Osteoblast (primary cell): ENCODE measurements around the gene RAMP1. TPM values are rescaled to one million over a fixed set of nuclear protein-coding genes. Genes with fewer than 3 reads are reported as not detected.
A peak's percentile ranks its signal among the peaks of the same experiment; 100 is the strongest.

Source experiments
- DNase-seq: peaks from one replicate; pipeline ENCODE4 v3.0.0; 2011; ENCODE audit warnings: low spot score, mixed read lengths; ENCODE audit not compliant: insufficient read length; ENCODE audit errors: missing footprints
- H2AFZ ChIP-seq: 2 replicates; pipeline ENCODE4 v1.6.0; 2011; ENCODE audit warnings: mild to moderate bottlenecking, low read length
- H3K27ac ChIP-seq: 2 replicates; pipeline ENCODE4 v1.5.1; 2011; ENCODE audit warnings: mild to moderate bottlenecking, low read depth, low read length, moderate library complexity
- H3K27me3 ChIP-seq: 2 replicates; pipeline ENCODE4 v1.6.0; 2012; ENCODE audit warnings: mild to moderate bottlenecking, control low read depth, inconsistent platforms, low read length, moderate library complexity; ENCODE audit not compliant: insufficient read depth
- H3K36me3 ChIP-seq: 2 replicates; pipeline ENCODE4 v1.5.1; 2011; ENCODE audit warnings: mild to moderate bottlenecking, low read length, control low read depth, moderate library complexity; ENCODE audit not compliant: insufficient read depth
- H3K4me1 ChIP-seq: 2 replicates; pipeline ENCODE4 v1.5.1; 2011; ENCODE audit warnings: mild to moderate bottlenecking, low read length, control low read depth, moderate library complexity; ENCODE audit not compliant: insufficient read depth
- H3K4me2 ChIP-seq: 2 replicates; pipeline ENCODE4 v1.6.0; 2011; ENCODE audit warnings: mild to moderate bottlenecking, low read length; ENCODE audit not compliant: insufficient read depth
- H3K4me3 ChIP-seq: fragments of 200-600 bp; sonication (generic); 3 replicates; pipeline ENCODE4 v1.5.1; 2012; ENCODE audit warnings: mild to moderate bottlenecking, low read length, inconsistent platforms; ENCODE audit not compliant: insufficient read depth
- H3K79me2 ChIP-seq: 2 replicates; pipeline ENCODE4 v1.6.0; 2012; ENCODE audit warnings: mild to moderate bottlenecking, low read length, control low read depth, inconsistent platforms; ENCODE audit not compliant: insufficient read depth
- H3K9me3 ChIP-seq: 2 replicates; pipeline ENCODE4 v1.5.1; 2011; ENCODE audit warnings: low read depth, low read length, control low read depth
- H4K20me1 ChIP-seq: 2 replicates; pipeline ENCODE4 v1.6.0; 2012; ENCODE audit warnings: mild to moderate bottlenecking, low read length, control low read depth; ENCODE audit not compliant: insufficient read depth
- CTCF ChIP-seq: IDR thresholded peaks from 2 replicates; pipeline ENCODE4 v1.5.1; 2011; ENCODE audit warnings: mild to moderate bottlenecking, low read depth, low read length, moderate library complexity; ENCODE audit errors: extremely low read depth
- total RNA-seq: library from RNA; depleted of rRNA; stranded (reverse); fragments of >200 nt; gene quantifications from 2 replicates; pipeline ENCODE4 v1.2.3, GENCODE V29; 2012

Gene RAMP1
- total RNA-seq, 1 donor: 1.8 TPM

- no peak overlapping the region for H3K27ac ChIP-seq
- H3K4me1 ChIP-seq: peaks cover 4% of the 10 kb centered on the region
- H4K20me1 ChIP-seq: no peaks in the 10 kb centered on the region
- H2AFZ ChIP-seq: peak overlapping the region; percentile 56
- H3K27me3 ChIP-seq: no peaks in the 10 kb centered on the region
- no peaks in the 10 kb centered on the region for H3K9me3 ChIP-seq
- no peak for DNase-seq
- H3K79me2 ChIP-seq: no peaks in the 10 kb centered on the region
- H3K36me3 ChIP-seq: no peaks in the 10 kb centered on the region
- no peak overlapping the region for H3K4me3 ChIP-seq
- no peak for TF ChIP-seq CTCF
- H3K4me2 ChIP-seq: no peak overlapping the region
Observed at GRCh38 chr2:237924164-237924534, 64.7 kb downstream of the RAMP1 start.

GRCh38 chr2:237927135-237927534, 67.7 kb downstream of the RAMP1 start:
- no peaks in the 10 kb centered on the region for H3K27me3 ChIP-seq
- H4K20me1 ChIP-seq: no peaks in the 10 kb centered on the region
- no peak for TF ChIP-seq CTCF
- H3K4me3 ChIP-seq: no peak overlapping the region
- H3K4me2 ChIP-seq: no peak overlapping the region
- H3K36me3 ChIP-seq: no peaks in the 10 kb centered on the region
- DNase-seq: peak; percentile 29
- no peaks in the 10 kb centered on the region for H3K79me2 ChIP-seq
- H3K27ac ChIP-seq: no peak overlapping the region
- peaks cover 10% of the 10 kb centered on the region for H3K4me1 ChIP-seq
- no peak overlapping the region for H2AFZ ChIP-seq
- peaks cover 3% of the 10 kb centered on the region for H3K9me3 ChIP-seq

- no peaks in the 10 kb centered on the region for H3K27me3 ChIP-seq
- H3K79me2 ChIP-seq: no peaks in the 10 kb centered on the region
- H4K20me1 ChIP-seq: no peaks in the 10 kb centered on the region
- H3K4me2 ChIP-seq: no peak overlapping the region
- no peak for TF ChIP-seq CTCF
- peaks cover 10% of the 10 kb centered on the region for H3K4me1 ChIP-seq
- H3K4me3 ChIP-seq: no peak overlapping the region
- H3K27ac ChIP-seq: no peak overlapping the region
- H2AFZ ChIP-seq: no peak overlapping the region
- H3K36me3 ChIP-seq: no peaks in the 10 kb centered on the region
- DNase-seq: no peak
- H3K9me3 ChIP-seq: peaks cover 3% of the 10 kb centered on the region
Observed at GRCh38 chr2:237927986-237928385, 68.6 kb downstream of the RAMP1 start.

GRCh38 chr2:237929979-237930378, 70.6 kb downstream of the RAMP1 start:
- H3K4me1 ChIP-seq: peaks cover 6% of the 10 kb centered on the region
- no peak overlapping the region for H2AFZ ChIP-seq
- no peaks in the 10 kb centered on the region for H3K36me3 ChIP-seq
- peaks cover 3% of the 10 kb centered on the region for H3K9me3 ChIP-seq
- TF ChIP-seq CTCF: no peak
- H3K79me2 ChIP-seq: no peaks in the 10 kb centered on the region
- no peaks in the 10 kb centered on the region for H4K20me1 ChIP-seq
- DNase-seq: no peak
- no peak overlapping the region for H3K4me3 ChIP-seq
- no peak overlapping the region for H3K27ac ChIP-seq
- no peak overlapping the region for H3K4me2 ChIP-seq
- no peaks in the 10 kb centered on the region for H3K27me3 ChIP-seq
